HepG2 (cell line): ENCODE results near the gene PAIP1. TPM values are rescaled to one million over a fixed set of nuclear protein-coding genes. Genes with fewer than 3 reads are reported as not detected.

Experiments
- ARHGAP35 ChIP-seq: sonication (generic); formaldehyde crosslinking; IDR thresholded peaks from 2 replicates; pipeline ENCODE4 v1.9.0; 2022; ENCODE audit warnings: mild to moderate bottlenecking, inconsistent platforms, moderate library complexity, missing genetic modification reagents, borderline replicate concordance
- CHD4 ChIP-seq: fragments of 200-600 bp; sonication (generic); IDR thresholded peaks from 2 replicates; pipeline ENCODE4 v1.7.0; 2017; ENCODE audit warnings: mild to moderate bottlenecking, low read length, borderline replicate concordance
- FOXK1 ChIP-seq: sonication (generic); formaldehyde crosslinking; IDR thresholded peaks from 2 replicates; pipeline ENCODE4 v1.4.0; 2020; ENCODE audit warnings: low read depth, missing genetic modification reagents, borderline replicate concordance
- GPN1 ChIP-seq: sonication (generic); formaldehyde crosslinking; IDR thresholded peaks from 2 replicates; pipeline ENCODE4 v1.5.1; 2020; ENCODE audit warnings: missing genetic modification reagents, borderline replicate concordance
- MYNN ChIP-seq: sonication (generic); formaldehyde crosslinking; IDR thresholded peaks from 2 replicates; pipeline ENCODE4 v1.4.0; 2020; ENCODE audit warnings: mild to moderate bottlenecking, low read depth, missing genetic modification reagents
- RBAK ChIP-seq: sonication (generic); formaldehyde crosslinking; IDR thresholded peaks from 2 replicates; pipeline ENCODE4 v1.5.1; 2020; ENCODE audit warnings: mild to moderate bottlenecking, missing genetic modification reagents
- SSRP1 ChIP-seq: IDR thresholded peaks from 2 replicates; pipeline ENCODE4 v1.6.1; 2016; ENCODE audit warnings: control low read depth
- TARDBP ChIP-seq: sonication (generic); formaldehyde crosslinking; IDR thresholded peaks from 2 replicates; pipeline ENCODE4 v1.8.0; 2022; ENCODE audit warnings: mild to moderate bottlenecking, missing genetic modification reagents
- YEATS2 ChIP-seq: sonication (generic); formaldehyde crosslinking; IDR thresholded peaks from 2 replicates; pipeline ENCODE4 v1.4.0; 2020; ENCODE audit warnings: missing genetic modification reagents, borderline replicate concordance
- ZMAT3 ChIP-seq: sonication (generic); formaldehyde crosslinking; conservative IDR thresholded peaks from 2 replicates; pipeline ENCODE4 v1.7.0; 2021; ENCODE audit warnings: missing genetic modification reagents
- ZNF256 ChIP-seq: sonication (generic); formaldehyde crosslinking; conservative IDR thresholded peaks from 2 replicates; pipeline ENCODE4 v1.4.0; 2020; ENCODE audit warnings: missing genetic modification reagents
- ZNF263 ChIP-seq: sonication (generic); formaldehyde crosslinking; IDR thresholded peaks from 2 replicates; pipeline ENCODE4 v1.4.0; 2020; ENCODE audit warnings: missing genetic modification reagents
- polyA plus RNA-seq, 8 experiments: library from polyadenylated mRNA; depleted of rRNA in 3 of 8; stranded (reverse) in 7 of 8; unstranded in 1 of 8; fragments of >200 nt; fragmentation: Illumina TruSeq in 4 of 8; extraction: Trizol in 4 of 8; gene quantifications; 2 replicates each; pipeline versions ENCODE4 v1.2.1 to v1.2.3, GENCODE V29; 2011 to 2016; ENCODE audit warnings: low read depth in 4 of 8, missing spikeins in 1 of 8, mixed read lengths in 1 of 8; ENCODE audit not compliant: insufficient read depth in 1 of 8
- total RNA-seq, 5 experiments: library from RNA; depleted of rRNA; stranded (reverse); fragments of >200 nt; fragmentation: Illumina TruSeq; extraction: Trizol; gene quantifications; 2 replicates each; pipeline ENCODE4 v1.2.3, GENCODE V29; 2016; ENCODE audit warnings: low read depth in 1 of 5
- TF ChIP-seq, protein P1 (sequence below): sonication (generic); formaldehyde crosslinking; conservative IDR thresholded peaks from 2 replicates; pipeline ENCODE4 v1.4.0; 2020; ENCODE audit warnings: missing genetic modification reagents
- TF ChIP-seq, protein P2 (sequence below): sonication (generic); formaldehyde crosslinking; IDR thresholded peaks from 2 replicates; pipeline ENCODE4 v1.5.0; 2020; ENCODE audit warnings: mild to moderate bottlenecking, missing genetic modification reagents, borderline replicate concordance
- TF ChIP-seq, protein P3 (sequence below): IDR thresholded peaks from 2 replicates; pipeline ENCODE4 v1.6.1; 2016; ENCODE audit warnings: mild to moderate bottlenecking
- TF ChIP-seq, protein P4 (sequence below): sonication (generic); formaldehyde crosslinking; IDR thresholded peaks from 2 replicates; pipeline ENCODE4 v1.8.0; 2022; ENCODE audit warnings: mild to moderate bottlenecking, missing genetic modification reagents
- TF ChIP-seq, protein P5 (sequence below): sonication (generic); formaldehyde crosslinking; IDR thresholded peaks from 2 replicates; pipeline ENCODE4 v1.8.1; 2023; ENCODE audit warnings: mild to moderate bottlenecking, missing genetic modification reagents

The PAIP1 gene
- total and polyA plus RNA-seq, 2 of the 13 experiments (the other 11 are each of a cell fraction or from before 2014, with no cell fraction given): 96.6 to 116 TPM

DNA sequence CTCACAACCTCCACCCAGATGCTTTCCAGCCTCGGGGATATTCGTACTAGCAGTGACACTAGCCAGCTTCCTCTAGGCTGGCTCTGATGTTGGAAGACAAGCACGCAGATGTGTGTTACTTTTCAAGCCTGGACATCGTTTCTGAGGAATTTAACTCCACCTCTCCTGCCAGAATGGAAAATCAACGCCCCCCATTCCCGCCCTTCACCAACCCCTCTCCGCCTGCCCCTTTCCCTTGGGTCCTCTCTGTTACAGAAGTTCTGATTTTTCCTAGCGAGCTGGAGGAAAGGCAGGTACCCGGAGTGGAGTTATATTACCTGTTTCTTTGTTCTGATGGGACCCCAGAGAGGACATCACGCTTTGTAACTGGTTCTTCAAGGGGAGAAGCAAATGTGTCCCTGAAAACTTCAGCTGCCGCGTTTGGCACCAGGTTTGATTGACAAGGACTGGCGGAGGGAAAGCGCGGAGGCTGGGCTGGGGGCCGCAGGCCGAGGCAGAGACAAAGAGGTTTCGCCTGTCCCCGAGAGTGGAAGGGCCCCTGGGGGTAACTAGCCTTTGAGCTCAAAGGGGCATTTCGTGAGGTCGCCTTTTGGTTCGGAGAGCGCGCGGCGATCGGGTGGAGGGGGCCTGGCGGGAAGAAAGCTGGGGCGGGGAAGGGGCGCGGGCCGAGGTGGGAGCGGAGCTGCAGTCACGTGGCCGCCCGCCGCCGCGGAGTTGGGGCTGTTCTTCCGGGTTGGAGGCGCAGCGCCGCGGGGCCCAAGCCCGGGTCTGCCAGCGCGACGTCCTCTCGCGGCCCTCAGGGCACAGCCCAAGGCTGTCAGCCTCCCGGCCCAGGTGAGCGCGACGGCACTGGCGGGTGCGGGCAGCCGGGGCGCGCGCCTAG, 45.8 kb upstream of the PAIP1 start, which contains the start of gene NNT (continued):
- no peak for TF ChIP-seq MYNN (CRISPR knock-in tag)
- TF ChIP-seq SSRP1 (CRISPR knock-in tag): no peak
- TF ChIP-seq, protein P1, sequence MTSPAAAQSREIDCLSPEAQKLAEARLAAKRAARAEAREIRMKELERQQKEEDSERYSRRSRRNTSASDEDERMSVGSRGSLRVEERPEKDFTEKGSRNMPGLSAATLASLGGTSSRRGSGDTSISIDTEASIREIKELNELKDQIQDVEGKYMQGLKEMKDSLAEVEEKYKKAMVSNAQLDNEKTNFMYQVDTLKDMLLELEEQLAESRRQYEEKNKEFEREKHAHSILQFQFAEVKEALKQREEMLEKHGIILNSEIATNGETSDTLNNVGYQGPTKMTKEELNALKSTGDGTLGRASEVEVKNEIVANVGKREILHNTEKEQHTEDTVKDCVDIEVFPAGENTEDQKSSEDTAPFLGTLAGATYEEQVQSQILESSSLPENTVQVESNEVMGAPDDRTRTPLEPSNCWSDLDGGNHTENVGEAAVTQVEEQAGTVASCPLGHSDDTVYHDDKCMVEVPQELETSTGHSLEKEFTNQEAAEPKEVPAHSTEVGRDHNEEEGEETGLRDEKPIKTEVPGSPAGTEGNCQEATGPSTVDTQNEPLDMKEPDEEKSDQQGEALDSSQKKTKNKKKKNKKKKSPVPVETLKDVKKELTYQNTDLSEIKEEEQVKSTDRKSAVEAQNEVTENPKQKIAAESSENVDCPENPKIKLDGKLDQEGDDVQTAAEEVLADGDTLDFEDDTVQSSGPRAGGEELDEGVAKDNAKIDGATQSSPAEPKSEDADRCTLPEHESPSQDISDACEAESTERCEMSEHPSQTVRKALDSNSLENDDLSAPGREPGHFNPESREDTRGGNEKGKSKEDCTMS: no peak
- TF ChIP-seq, protein P2, sequence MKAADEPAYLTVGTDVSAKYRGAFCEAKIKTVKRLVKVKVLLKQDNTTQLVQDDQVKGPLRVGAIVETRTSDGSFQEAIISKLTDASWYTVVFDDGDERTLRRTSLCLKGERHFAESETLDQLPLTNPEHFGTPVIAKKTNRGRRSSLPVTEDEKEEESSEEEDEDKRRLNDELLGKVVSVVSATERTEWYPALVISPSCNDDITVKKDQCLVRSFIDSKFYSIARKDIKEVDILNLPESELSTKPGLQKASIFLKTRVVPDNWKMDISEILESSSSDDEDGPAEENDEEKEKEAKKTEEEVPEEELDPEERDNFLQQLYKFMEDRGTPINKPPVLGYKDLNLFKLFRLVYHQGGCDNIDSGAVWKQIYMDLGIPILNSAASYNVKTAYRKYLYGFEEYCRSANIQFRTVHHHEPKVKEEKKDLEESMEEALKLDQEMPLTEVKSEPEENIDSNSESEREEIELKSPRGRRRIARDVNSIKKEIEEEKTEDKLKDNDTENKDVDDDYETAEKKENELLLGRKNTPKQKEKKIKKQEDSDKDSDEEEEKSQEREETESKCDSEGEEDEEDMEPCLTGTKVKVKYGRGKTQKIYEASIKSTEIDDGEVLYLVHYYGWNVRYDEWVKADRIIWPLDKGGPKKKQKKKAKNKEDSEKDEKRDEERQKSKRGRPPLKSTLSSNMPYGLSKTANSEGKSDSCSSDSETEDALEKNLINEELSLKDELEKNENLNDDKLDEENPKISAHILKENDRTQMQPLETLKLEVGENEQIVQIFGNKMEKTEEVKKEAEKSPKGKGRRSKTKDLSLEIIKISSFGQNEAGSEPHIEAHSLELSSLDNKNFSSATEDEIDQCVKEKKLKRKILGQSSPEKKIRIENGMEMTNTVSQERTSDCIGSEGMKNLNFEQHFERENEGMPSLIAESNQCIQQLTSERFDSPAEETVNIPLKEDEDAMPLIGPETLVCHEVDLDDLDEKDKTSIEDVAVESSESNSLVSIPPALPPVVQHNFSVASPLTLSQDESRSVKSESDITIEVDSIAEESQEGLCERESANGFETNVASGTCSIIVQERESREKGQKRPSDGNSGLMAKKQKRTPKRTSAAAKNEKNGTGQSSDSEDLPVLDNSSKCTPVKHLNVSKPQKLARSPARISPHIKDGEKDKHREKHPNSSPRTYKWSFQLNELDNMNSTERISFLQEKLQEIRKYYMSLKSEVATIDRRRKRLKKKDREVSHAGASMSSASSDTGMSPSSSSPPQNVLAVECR (CRISPR knock-in tag): peak; percentile 95
- TF ChIP-seq FOXK1 (CRISPR knock-in tag): no peak
- 0 out of 2 replicates have a peak, but pooled peaks have one; percentile 45 for TF ChIP-seq ARHGAP35 (CRISPR knock-in tag)
- peak; percentile 7; the same call in 1 of the 2 replicates for TF ChIP-seq ZMAT3 (CRISPR knock-in tag)
- TF ChIP-seq ZNF263: no peak; the same call in 1 of the 2 replicates
- TF ChIP-seq RBAK (CRISPR knock-in tag): no peak
- TF ChIP-seq TARDBP: no peak; the same call in 1 of the 2 replicates
- TF ChIP-seq, protein P3, sequence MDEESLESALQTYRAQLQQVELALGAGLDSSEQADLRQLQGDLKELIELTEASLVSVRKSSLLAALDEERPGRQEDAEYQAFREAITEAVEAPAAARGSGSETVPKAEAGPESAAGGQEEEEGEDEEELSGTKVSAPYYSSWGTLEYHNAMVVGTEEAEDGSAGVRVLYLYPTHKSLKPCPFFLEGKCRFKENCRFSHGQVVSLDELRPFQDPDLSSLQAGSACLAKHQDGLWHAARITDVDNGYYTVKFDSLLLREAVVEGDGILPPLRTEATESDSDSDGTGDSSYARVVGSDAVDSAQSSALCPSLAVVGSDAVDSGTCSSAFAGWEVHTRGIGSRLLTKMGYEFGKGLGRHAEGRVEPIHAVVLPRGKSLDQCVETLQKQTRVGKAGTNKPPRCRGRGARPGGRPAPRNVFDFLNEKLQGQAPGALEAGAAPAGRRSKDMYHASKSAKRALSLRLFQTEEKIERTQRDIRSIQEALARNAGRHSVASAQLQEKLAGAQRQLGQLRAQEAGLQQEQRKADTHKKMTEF (CRISPR knock-in tag): peak; percentile 63; the same call in 1 of the 2 replicates
- 0 out of 2 replicates have a peak, but pooled peaks have one; percentile 23 for TF ChIP-seq YEATS2
- TF ChIP-seq ZNF256 (CRISPR knock-in tag): no peak
- no peak for TF ChIP-seq GPN1 (CRISPR knock-in tag)
- TF ChIP-seq, protein P4, sequence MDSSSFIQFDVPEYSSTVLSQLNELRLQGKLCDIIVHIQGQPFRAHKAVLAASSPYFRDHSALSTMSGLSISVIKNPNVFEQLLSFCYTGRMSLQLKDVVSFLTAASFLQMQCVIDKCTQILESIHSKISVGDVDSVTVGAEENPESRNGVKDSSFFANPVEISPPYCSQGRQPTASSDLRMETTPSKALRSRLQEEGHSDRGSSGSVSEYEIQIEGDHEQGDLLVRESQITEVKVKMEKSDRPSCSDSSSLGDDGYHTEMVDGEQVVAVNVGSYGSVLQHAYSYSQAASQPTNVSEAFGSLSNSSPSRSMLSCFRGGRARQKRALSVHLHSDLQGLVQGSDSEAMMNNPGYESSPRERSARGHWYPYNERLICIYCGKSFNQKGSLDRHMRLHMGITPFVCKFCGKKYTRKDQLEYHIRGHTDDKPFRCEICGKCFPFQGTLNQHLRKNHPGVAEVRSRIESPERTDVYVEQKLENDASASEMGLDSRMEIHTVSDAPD (CRISPR knock-in tag): no peak
- TF ChIP-seq CHD4: no peak
- TF ChIP-seq, protein P5, sequence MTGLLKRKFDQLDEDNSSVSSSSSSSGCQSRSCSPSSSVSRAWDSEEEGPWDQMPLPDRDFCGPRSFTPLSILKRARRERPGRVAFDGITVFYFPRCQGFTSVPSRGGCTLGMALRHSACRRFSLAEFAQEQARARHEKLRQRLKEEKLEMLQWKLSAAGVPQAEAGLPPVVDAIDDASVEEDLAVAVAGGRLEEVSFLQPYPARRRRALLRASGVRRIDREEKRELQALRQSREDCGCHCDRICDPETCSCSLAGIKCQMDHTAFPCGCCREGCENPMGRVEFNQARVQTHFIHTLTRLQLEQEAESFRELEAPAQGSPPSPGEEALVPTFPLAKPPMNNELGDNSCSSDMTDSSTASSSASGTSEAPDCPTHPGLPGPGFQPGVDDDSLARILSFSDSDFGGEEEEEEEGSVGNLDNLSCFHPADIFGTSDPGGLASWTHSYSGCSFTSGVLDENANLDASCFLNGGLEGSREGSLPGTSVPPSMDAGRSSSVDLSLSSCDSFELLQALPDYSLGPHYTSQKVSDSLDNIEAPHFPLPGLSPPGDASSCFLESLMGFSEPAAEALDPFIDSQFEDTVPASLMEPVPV (CRISPR knock-in tag): peak; percentile 42; the same call in 1 of the 2 replicates
